ENCODE measurements around the gene DNAJB1. TPM values are rescaled to one million over a fixed set of nuclear protein-coding genes. Genes with fewer than 3 reads are reported as not detected.
A peak's percentile ranks its signal among the peaks of the same experiment; 100 is the strongest.

The DNAJB1 gene
- total and polyA plus RNA-seq, 2 of the 4 experiments (the other 2 are of a cell fraction): 88.2 to 95.4 TPM

- POLR2A ChIA-PET (ENCODE audit: unreplicated experiment): interaction anchor here (0.5 kb wide), 1 partner anchor 744 kb away, joined by 3 read pairs; no protein-coding TSS in a partner anchor
- peak overlapping the region; percentile 32; the same call in 1 of the 2 replicates for H3K4me2 ChIP-seq (ENCODE audit: low read depth, low read length)
These were observed 38.1 kb downstream of the DNAJB1 start for GRCh38 chr19:14479975-14480699.

More at GRCh38 chr19:14479975-14480699, 38.1 kb downstream of the DNAJB1 start:
- Histone ChIP-seq H3K14ac (replicated peaks; ENCODE audit: low read depth, low read length) (no peak overlapping the region), H3K27ac (ENCODE audit: insufficient read depth, low read length) (peak overlapping the region; percentile 4; the same call in 1 of the 2 replicates), H3K4me1 (ENCODE audit: control insufficient read depth, insufficient read depth, low read length) (peaks cover 30% of the 10 kb centered on the region), H3K27me3 (ENCODE audit: control insufficient read depth, insufficient read depth, low read length) (no peaks in the 10 kb centered on the region), H2BK15ac (ENCODE audit: low read depth, low read length) (no peak overlapping the region), H2AFZ (replicated peaks; ENCODE audit: low read length, poor library complexity) (peak overlapping the region; percentile 34), H3K4me3 (ENCODE audit: insufficient read depth, low read depth, low read length) (no peak overlapping the region), H4K91ac (ENCODE audit: insufficient read depth, low read depth, low read length) (no peak overlapping the region; the same call in 1 of the 2 replicates), H4K8ac (ENCODE audit: low read depth in 2 of 2, low read length in 2 of 2) (no peak overlapping the region; a peak in 1 of 4 replicates), H4K5ac (ENCODE audit: low read depth, low read length) (no peak overlapping the region), H2BK5ac (ENCODE audit: low read depth, low read length, poor library complexity, severe bottlenecking) (no peak overlapping the region), H3K9ac (ENCODE audit: low read depth, low read length) (no peak overlapping the region), H3K36me3 (ENCODE audit: control insufficient read depth, insufficient read depth, low read length) (peaks cover 27% of the 10 kb centered on the region), H2BK120ac (ENCODE audit: low read depth, low read length) (no peak overlapping the region), H3K23ac (ENCODE audit: low read depth, low read length) (no peak overlapping the region), H3K9me3 (ENCODE audit: control insufficient read depth, insufficient read depth, low read length) (no peaks in the 10 kb centered on the region), H3K18ac (ENCODE audit: low read depth, low read length) (no peak overlapping the region), H3K79me1 (ENCODE audit: low read depth in 1 of 2, low read length in 2 of 2) (peaks cover 8 to 51% of the 10 kb centered on the region in 2 experiments), H3K56ac (ENCODE audit: extremely low read depth, insufficient read depth, low read length) (no peak overlapping the region), H4K20me1 (ENCODE audit: insufficient read depth, low read length) (peaks cover 33% of the 10 kb centered on the region), H3K9me1 (ENCODE audit: insufficient read depth, low read length) (0 out of 2 replicates have a peak, but pooled peaks cover 9% of the 10 kb centered on the region), H2AK9ac (replicated peaks; ENCODE audit: low read depth, low read length, poor library complexity) (peak overlapping the region; percentile 90), H3K4ac (ENCODE audit: low read depth, low read length) (no peak overlapping the region), H2AK5ac (ENCODE audit: low read depth, low read length) (peak overlapping the region; percentile 81), H2BK20ac (ENCODE audit: low read depth, low read length) (peak overlapping the region; percentile 63; the same call in 1 of the 2 replicates)
- in situ Hi-C loops (cut with MboI; ENCODE audit: low sequenced_read_pairs): loop anchor here (10.0 kb wide), 1 partner anchor 595 kb away; no protein-coding TSS in a partner anchor
- CTCF ChIA-PET: interaction anchor here (0.6 kb wide), 1 partner anchor 19 kb away, joined by 3 read pairs; no protein-coding TSS in a partner anchor
- TF ChIP-seq CTCF (conservative IDR thresholded peaks at IDR 0.05; ENCODE audit: low read depth, low read length) (peak; percentile 69), RAD21 (IDR thresholded peaks at IDR 0.05; ENCODE audit: low read length) (peak; percentile 46), SMC3 (IDR thresholded peaks at IDR 0.05; ENCODE audit: low read depth, low read length) (peak; percentile 27; the same call in 1 of the 2 replicates), NFE2L2 (IDR thresholded peaks at IDR 0.05; ENCODE audit: low read depth, low read length) (no peak), MAZ (IDR thresholded peaks at IDR 0.05; ENCODE audit: borderline replicate concordance, low read depth, low read length) (peak; percentile 36; the same call in 1 of the 2 replicates)
- WGBS, 2 experiments (ENCODE audit: extremely low coverage in 2 of 2, insufficient read length in 1 of 2): 43% methylated on average over 8 of the region's 43 CpGs; no CpG with 5 or more reads in 1 of the 2 experiments
- DNase-seq (peak; percentile 20), ATAC-seq (ENCODE audit: low read depth) (peak; percentile 38)
- dilution Hi-C loops (cut with HindIII; ENCODE audit: low sequenced_read_pairs, unreplicated experiment): no loop called here
- no TSS peak for BruUV-seq (replicated peaks)
- intact Hi-C loops (cut with micrococcal nuclease): loop anchor here (5.0 to 10.0 kb wide), 2 partner anchors 343 to 595 kb away; partner anchors contain the start of gene ASF1B

Measured in IMR-90 (cell line).